ENCODE results near the gene CELSR3.

DNA sequence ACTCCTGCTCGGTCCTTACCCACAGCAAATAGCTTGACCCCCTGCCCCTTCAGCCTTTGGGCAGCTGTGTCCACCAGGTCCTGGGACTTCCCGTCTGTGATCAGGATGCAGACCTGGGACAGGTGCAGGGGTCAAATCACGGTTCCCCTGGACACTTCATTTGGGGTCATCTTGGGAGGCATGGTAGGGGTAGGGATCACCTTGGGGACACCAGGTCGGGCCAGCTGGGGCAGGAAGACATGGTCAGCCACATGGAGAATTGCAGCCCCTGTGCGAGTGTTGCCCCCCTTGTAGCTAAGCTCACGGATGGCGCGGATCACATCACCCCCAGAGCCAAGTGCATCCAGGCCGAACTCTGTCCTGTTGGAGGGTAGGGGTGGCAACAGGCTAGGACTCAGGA, 69.3 kb downstream of the CELSR3 start:
- TF ChIP-seq POLR2A (IDR thresholded peaks at IDR 0.05; ENCODE audit: low read length) (no peak), NR3C1 (IDR thresholded peaks at IDR 0.05) (no peak), JUNB (IDR thresholded peaks at IDR 0.05) (no peak)
- TF ChIP-seq, protein P1, sequence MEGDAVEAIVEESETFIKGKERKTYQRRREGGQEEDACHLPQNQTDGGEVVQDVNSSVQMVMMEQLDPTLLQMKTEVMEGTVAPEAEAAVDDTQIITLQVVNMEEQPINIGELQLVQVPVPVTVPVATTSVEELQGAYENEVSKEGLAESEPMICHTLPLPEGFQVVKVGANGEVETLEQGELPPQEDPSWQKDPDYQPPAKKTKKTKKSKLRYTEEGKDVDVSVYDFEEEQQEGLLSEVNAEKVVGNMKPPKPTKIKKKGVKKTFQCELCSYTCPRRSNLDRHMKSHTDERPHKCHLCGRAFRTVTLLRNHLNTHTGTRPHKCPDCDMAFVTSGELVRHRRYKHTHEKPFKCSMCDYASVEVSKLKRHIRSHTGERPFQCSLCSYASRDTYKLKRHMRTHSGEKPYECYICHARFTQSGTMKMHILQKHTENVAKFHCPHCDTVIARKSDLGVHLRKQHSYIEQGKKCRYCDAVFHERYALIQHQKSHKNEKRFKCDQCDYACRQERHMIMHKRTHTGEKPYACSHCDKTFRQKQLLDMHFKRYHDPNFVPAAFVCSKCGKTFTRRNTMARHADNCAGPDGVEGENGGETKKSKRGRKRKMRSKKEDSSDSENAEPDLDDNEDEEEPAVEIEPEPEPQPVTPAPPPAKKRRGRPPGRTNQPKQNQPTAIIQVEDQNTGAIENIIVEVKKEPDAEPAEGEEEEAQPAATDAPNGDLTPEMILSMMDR (IDR thresholded peaks at IDR 0.05): no peak
- TF ChIP-seq, protein P2, sequence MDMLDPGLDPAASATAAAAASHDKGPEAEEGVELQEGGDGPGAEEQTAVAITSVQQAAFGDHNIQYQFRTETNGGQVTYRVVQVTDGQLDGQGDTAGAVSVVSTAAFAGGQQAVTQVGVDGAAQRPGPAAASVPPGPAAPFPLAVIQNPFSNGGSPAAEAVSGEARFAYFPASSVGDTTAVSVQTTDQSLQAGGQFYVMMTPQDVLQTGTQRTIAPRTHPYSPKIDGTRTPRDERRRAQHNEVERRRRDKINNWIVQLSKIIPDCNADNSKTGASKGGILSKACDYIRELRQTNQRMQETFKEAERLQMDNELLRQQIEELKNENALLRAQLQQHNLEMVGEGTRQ (IDR thresholded peaks at IDR 0.05): no peak

All from A549 (cell line).